ENCODE measurements around the gene SMC6.

- no peak for TF ChIP-seq ZNF274 (IDR thresholded peaks at IDR 0.05; ENCODE audit: low read depth, low read length)
- no peak for TF ChIP-seq SUZ12 (IDR thresholded peaks at IDR 0.05; ENCODE audit: extremely low read depth, insufficient read depth, insufficient read length)
These were observed 18.9 kb upstream of the SMC6 start for GRCh38 chr2:17772532-17772931.
